ENCODE data around the gene SBF2.

DNA sequence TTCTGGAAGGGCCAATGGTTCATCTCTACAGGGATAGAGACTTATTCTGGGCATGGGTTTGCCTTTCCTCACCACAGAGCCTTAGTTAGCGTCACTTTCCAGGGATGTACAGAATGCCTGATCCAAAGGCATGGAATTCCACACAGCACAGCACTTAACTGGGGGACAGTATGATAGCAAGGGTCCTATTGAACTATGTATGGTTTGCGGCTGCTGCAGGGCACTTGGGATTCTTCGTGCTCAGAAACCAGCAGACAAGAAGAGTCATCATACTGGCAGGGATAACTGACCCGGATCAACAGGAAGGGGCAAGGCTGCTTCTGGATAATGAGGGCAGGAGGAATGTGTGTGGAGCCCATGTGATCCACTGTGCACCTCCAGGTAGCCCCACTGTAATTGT is 524.4 kb downstream of the SBF2 start:
- TF ChIP-seq, protein P1, sequence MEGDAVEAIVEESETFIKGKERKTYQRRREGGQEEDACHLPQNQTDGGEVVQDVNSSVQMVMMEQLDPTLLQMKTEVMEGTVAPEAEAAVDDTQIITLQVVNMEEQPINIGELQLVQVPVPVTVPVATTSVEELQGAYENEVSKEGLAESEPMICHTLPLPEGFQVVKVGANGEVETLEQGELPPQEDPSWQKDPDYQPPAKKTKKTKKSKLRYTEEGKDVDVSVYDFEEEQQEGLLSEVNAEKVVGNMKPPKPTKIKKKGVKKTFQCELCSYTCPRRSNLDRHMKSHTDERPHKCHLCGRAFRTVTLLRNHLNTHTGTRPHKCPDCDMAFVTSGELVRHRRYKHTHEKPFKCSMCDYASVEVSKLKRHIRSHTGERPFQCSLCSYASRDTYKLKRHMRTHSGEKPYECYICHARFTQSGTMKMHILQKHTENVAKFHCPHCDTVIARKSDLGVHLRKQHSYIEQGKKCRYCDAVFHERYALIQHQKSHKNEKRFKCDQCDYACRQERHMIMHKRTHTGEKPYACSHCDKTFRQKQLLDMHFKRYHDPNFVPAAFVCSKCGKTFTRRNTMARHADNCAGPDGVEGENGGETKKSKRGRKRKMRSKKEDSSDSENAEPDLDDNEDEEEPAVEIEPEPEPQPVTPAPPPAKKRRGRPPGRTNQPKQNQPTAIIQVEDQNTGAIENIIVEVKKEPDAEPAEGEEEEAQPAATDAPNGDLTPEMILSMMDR (IDR thresholded peaks at IDR 0.05): no peak
- no peak for TF ChIP-seq POLR2A (IDR thresholded peaks at IDR 0.05)
